Ovary (tissue), 9 donors: ENCODE results near the gene TIMP2. TPM values are rescaled to one million over a fixed set of nuclear protein-coding genes. Genes with fewer than 3 reads are reported as not detected.

Source experiments
- DNase-seq, 5 donors: peaks; one replicate each; pipeline ENCODE4 v3.0.0-alpha.2; 2019 to 2020
- H3K27ac ChIP-seq, 2 donors: fragments of 200-600 bp; one replicate each; pipeline versions ENCODE4 v1.5.1 to v1.8.0; 2019 to 2022
- H3K27me3 ChIP-seq: fragments of 200-600 bp; one replicate; pipeline ENCODE4 v1.8.0; 2022
- H3K36me3 ChIP-seq: fragments of 200-600 bp; sonication (generic); one replicate; pipeline ENCODE4 v1.5.1; 2019
- H3K4me1 ChIP-seq: one replicate; pipeline ENCODE4 v1.8.1; 2013; ENCODE audit warnings: mild to moderate bottlenecking, moderate library complexity; ENCODE audit not compliant: insufficient read depth
- H3K4me3 ChIP-seq: fragments of 200-600 bp; sonication (generic); one replicate; pipeline ENCODE4 v1.5.1; 2017
- H3K9me3 ChIP-seq, 2 donors: fragments of 200-600 bp in 1 of 2; sonication (generic) in 1 of 2; one replicate each; pipeline versions ENCODE4 v1.5.1 to v1.8.1; 2013 to 2019; ENCODE audit warnings: mild to moderate bottlenecking in 1 of 2, moderate library complexity in 1 of 2
- CTCF ChIP-seq, 3 donors: fragments of 450-650 bp in 2 of 3; fragments of 200-600 bp in 1 of 3; IDR thresholded peaks; one replicate each; pipeline versions ENCODE4 v1.5.1 to v1.8.0; 2016 to 2022; ENCODE audit warnings: antibody characterized with exemption in 3 of 3, mild to moderate bottlenecking in 1 of 3
- EP300 ChIP-seq: sonication (generic); formaldehyde crosslinking; IDR thresholded peaks from one replicate; pipeline ENCODE4 v1.6.1; 2017; ENCODE audit warnings: antibody characterized with exemption
- POLR2A ChIP-seq: fragments of 450-650 bp; IDR thresholded peaks from one replicate; pipeline ENCODE4 v1.6.1; 2017; ENCODE audit warnings: antibody characterized with exemption, mild to moderate bottlenecking, moderate library complexity
- WGBS, 3 donors: extraction: QIAGEN DNeasy Blood & Tissue Kit in 1 of 3; methylation state at CpG; one replicate each; pipeline versions ENCODE4 v1.1.5 to v1.1.7; 2013 to 2017; 5-methylcytosine and 5-hydroxymethylcytosine counted together
- intact Hi-C, 4 donors: fragments of 100-400 bp; cut with DNase I; formaldehyde crosslinking; loops; one replicate each; pipeline versions ENCODE4 v1.11.0 to v1.15.1; 2022 to 2023
- polyA plus RNA-seq, 2 donors: library from polyadenylated mRNA; stranded (reverse); fragments of 200-250 nt in 1 of 2; fragments of 350-450 nt in 1 of 2; fragmentation: Illumina TruSeq in 1 of 2; extraction: RNeasy Lipid Tissue Mini Kit (QIAGEN cat#74804) in 1 of 2; gene quantifications; one replicate each; pipeline ENCODE4 v1.2.3, GENCODE V29; 2013 to 2014
- total RNA-seq, 7 donors: library from RNA; depleted of rRNA in 2 of 7; stranded (reverse); fragments of >200 nt in 2 of 7; fragmentation: NEBNext Ultra II Directional in 3 of 7; extraction: Animal tissue kit (Norgen Biotek cat#: 25700) in 3 of 7; gene quantifications; one replicate each; pipeline versions ENCODE4 v1.1.0 to v1.2.4, GENCODE V29; 2016 to 2023
- donor health status: DM: no; HTN: no; CAD: no; lungs with moderate emphysema.
- donor health status: DM: no; HTN: no; CAD: no.
- donor health status: Bipolar disorder and iron deficiency.
- donor health status: DM: yes; HTN: yes; CAD: no.
- donor health status: DM: no; HTN: no; CAD: no.
- donor health status: DM: yes; HTN: yes; CAD: no.

The TIMP2 gene
- total and polyA plus RNA-seq, 9 donors: 221 to 1,422 (median 693) TPM

DNA sequence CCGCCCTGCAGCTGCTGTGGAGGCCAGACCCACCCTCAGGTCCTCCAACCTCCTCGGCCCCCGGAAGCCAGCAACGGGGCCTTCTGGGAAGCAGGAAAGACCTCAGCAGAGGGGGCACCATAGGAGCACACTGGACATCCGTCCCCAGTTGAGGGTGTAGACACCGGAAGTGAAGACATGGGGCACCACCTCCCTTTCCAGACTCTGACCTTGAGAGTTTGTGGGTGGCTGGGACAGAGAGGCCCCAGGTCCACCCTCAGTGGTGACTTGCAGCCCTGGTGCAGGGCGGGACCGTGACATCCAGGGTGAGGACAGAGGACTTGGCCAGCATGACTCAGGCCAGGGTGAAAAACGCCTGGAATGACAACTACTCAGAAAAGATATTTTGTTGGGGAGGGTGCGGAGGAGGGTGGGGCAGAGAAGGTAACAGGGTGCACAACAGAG, 42.1 kb downstream of the TIMP2 start:
- peak overlapping the region; percentile 27 for H3K4me3 ChIP-seq
- H3K9me3 ChIP-seq: no peaks in the 10 kb centered on the region
- TF ChIP-seq EP300 (peak; percentile 6), CTCF (IDR thresholded peaks at IDR 0.05) (no peak), POLR2A (no peak)
- peak overlapping the region; percentile 70 to 84 for H3K27ac ChIP-seq
- peak; percentile 62 to 78 (median 68) for DNase-seq
- intact Hi-C loops: loop anchor here in 2 of 4 donors (5.0 kb wide), 2 partner anchors 39 to 44 kb away; partner anchors contain the start of gene TIMP2 (in 1 of the 2)
- H3K27me3 ChIP-seq: no peaks in the 10 kb centered on the region
- WGBS, 3 donors: 3 to 6% (median 3%) methylated on average over 10 of the region's 10 CpGs
- H3K4me1 ChIP-seq: peaks cover 42% of the 10 kb centered on the region
- no peaks in the 10 kb centered on the region for H3K36me3 ChIP-seq

DNA sequence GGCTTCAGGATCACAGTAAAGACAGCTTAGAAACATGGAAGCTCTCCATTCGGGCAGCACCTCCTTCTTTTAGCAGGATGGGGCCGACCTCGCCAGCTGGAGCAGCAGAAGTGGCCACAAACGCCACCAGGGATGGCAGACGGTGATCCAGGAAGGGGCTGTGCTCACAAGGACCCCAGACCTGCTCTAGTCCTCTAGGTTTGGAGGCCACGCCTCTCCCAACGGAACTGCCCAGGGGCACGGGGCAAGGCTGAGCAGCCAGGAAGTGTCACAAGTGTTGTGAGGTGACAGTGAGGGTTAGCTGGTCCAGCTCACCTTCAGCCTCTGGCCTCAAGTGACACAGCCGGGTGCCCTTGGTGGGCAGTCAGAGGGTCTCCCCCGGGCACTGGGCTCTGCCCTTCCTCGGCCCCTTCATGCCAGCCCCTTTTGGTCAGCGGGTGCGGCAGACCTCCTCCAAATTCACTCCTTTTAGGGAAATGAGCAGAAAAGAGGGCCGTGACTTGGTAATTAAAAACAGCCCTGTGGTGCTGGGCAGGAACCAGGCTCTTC, 42.6 kb downstream of the TIMP2 start:
- H3K27ac ChIP-seq: peak overlapping the region; percentile 70 to 84
- WGBS, 3 donors: 28 to 38% (median 30%) methylated on average over 14 of the region's 14 CpGs
- TF ChIP-seq EP300 (no peak), POLR2A (no peak), CTCF (IDR thresholded peaks at IDR 0.05) (no peak)
- DNase-seq: no peak
- H3K4me3 ChIP-seq: no peak overlapping the region
- intact Hi-C loops: loop anchor here in 2 of 4 donors (5.0 kb wide), 2 partner anchors 40 to 45 kb away; partner anchors contain the start of gene TIMP2 (in 1 of the 2)
- H3K4me1 ChIP-seq: peaks cover 42% of the 10 kb centered on the region
- H3K27me3 ChIP-seq: no peaks in the 10 kb centered on the region
- no peaks in the 10 kb centered on the region for H3K9me3 ChIP-seq
- H3K36me3 ChIP-seq: no peaks in the 10 kb centered on the region

DNA sequence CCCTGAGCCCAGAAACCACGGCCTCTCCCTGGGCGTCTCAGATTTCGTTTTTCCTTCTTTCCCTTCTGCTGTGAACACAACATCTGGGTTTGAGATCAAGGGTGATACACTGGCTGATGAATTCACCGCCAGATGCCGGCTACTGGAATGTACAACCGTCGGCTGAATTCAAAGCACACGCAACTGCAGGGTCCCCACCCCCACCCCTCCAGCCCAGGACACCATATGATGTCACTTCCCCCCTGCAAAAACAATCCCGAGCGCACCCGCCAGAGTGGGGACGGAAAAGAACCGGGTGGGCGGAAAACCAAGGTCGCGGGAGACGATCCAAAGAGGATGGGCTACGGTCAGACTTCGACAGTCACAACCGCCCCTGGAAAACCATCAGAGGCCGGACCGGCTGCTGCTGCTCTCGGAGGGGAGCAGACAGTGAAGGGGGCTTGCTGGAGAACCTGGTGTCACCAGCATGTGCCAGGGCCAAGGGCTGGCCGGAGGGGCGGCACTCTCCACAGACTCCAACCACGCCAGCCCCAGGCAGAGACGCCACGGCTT, 45.5 kb downstream of the TIMP2 start:
- peak; percentile 86 to 91 (median 87) for DNase-seq
- no peak for TF ChIP-seq EP300
- TF ChIP-seq POLR2A: no peak
- TF ChIP-seq CTCF (IDR thresholded peaks at IDR 0.05): peak in 1 of 3 donors; percentile 38
- H3K4me3 ChIP-seq: peak overlapping the region; percentile 8
- peaks cover 43% of the 10 kb centered on the region for H3K4me1 ChIP-seq
- peak overlapping the region; percentile 89 to 92 for H3K27ac ChIP-seq
- no peaks in the 10 kb centered on the region for H3K27me3 ChIP-seq
- intact Hi-C loops: loop anchor here in 2 of 4 donors (5.0 kb wide), 2 partner anchors 43 to 48 kb away; partner anchors contain the start of gene TIMP2 (in 1 of the 2)
- WGBS, 3 donors: 3 to 8% (median 3%) methylated on average over 28 of the region's 28 CpGs
- H3K9me3 ChIP-seq: no peaks in the 10 kb centered on the region
- H3K36me3 ChIP-seq: no peaks in the 10 kb centered on the region

- intact Hi-C loops: no loop called here
- no peak for DNase-seq
- TF ChIP-seq CTCF (IDR thresholded peaks at IDR 0.05) (no peak), EP300 (no peak), POLR2A (no peak)
- H3K36me3 ChIP-seq: no peaks in the 10 kb centered on the region
- 61 to 65% (median 63%) methylated on average over 14 of the region's 14 CpGs for WGBS, 3 donors
- peak overlapping the region; percentile 82 to 89 for H3K27ac ChIP-seq
- peaks cover 36% of the 10 kb centered on the region for H3K4me1 ChIP-seq
- no peaks in the 10 kb centered on the region for H3K9me3 ChIP-seq
- H3K4me3 ChIP-seq: peak overlapping the region; percentile 8
- no peaks in the 10 kb centered on the region for H3K27me3 ChIP-seq
Measured at GRCh38 chr17:78878871-78879527, 46.2 kb downstream of the TIMP2 start.
